CD4-positive, CD25-positive, alpha-beta regulatory T cell (primary cell): ENCODE measurements around the gene FAM221A. TPM values are rescaled to one million over a fixed set of nuclear protein-coding genes. Genes with fewer than 3 reads are reported as not detected.
A peak's percentile ranks its signal among the peaks of the same experiment; 100 is the strongest.

ENCODE experiments used
- ATAC-seq, 2 donors: fragments of 150-1000 bp; cut with Tn5 transposase; one replicate each; pipeline ENCODE4 v1.10.0; 2021; ENCODE audit warnings: low read depth in 2 of 2, moderate number of reproducible peaks in 2 of 2, moderate library complexity in 1 of 2
- DNase-seq, 3 donors: peaks; one replicate each; pipeline versions ENCODE4 v3.0.0 to v3.0.0-alpha.2; 2012 to 2022; ENCODE audit warnings: mixed read lengths in 1 of 3
- H3K27ac ChIP-seq: one replicate; pipeline ENCODE4 v1.7.0; 2013; ENCODE audit warnings: mild to moderate bottlenecking, low read length; ENCODE audit not compliant: insufficient read depth, poor library complexity, severe bottlenecking
- H3K27me3 ChIP-seq: one replicate; pipeline ENCODE4 v1.7.0; 2013; ENCODE audit warnings: low read length; ENCODE audit not compliant: control insufficient read depth, insufficient read depth
- H3K36me3 ChIP-seq: one replicate; pipeline ENCODE4 v1.7.0; 2013; ENCODE audit warnings: mild to moderate bottlenecking, low read length, moderate library complexity; ENCODE audit not compliant: control insufficient read depth, insufficient read depth
- H3K4me1 ChIP-seq: 2 replicates; pipeline ENCODE4 v1.7.0; 2013; ENCODE audit warnings: mild to moderate bottlenecking, low read length; ENCODE audit not compliant: insufficient read depth, control insufficient read depth, poor library complexity, severe bottlenecking
- H3K4me3 ChIP-seq: one replicate; pipeline ENCODE4 v1.7.0; 2013; ENCODE audit warnings: low read depth, mild to moderate bottlenecking, low read length, moderate library complexity
- H3K9me3 ChIP-seq, 2 experiments: 1 replicate in 1 of 2; 2 replicates in 1 of 2; pipeline ENCODE4 v1.7.0; 2013; ENCODE audit warnings: low read length in 2 of 2, mild to moderate bottlenecking in 1 of 2, moderate library complexity in 1 of 2; ENCODE audit not compliant: control insufficient read depth in 2 of 2
- H3K27ac Mint-ChIP-seq, 3 donors: one replicate each; pipeline ENCODE4 v1.8.0; 2020 to 2022; ENCODE audit warnings: mild to moderate bottlenecking in 3 of 3, mixed read lengths in 3 of 3, moderate library complexity in 2 of 3
- H3K27me3 Mint-ChIP-seq: one replicate; pipeline ENCODE4 v1.8.0; 2022; ENCODE audit warnings: mild to moderate bottlenecking, mixed read lengths
- H3K36me3 Mint-ChIP-seq: one replicate; pipeline ENCODE4 v1.8.0; 2020; ENCODE audit warnings: mixed read lengths
- H3K4me1 Mint-ChIP-seq, 4 donors: one replicate each; pipeline ENCODE4 v1.8.0; 2020 to 2022; ENCODE audit warnings: mixed read lengths in 4 of 4, mild to moderate bottlenecking in 1 of 4
- H3K4me3 Mint-ChIP-seq, 4 donors: one replicate each; pipeline ENCODE4 v1.8.0; 2020 to 2022; ENCODE audit warnings: mild to moderate bottlenecking in 4 of 4, mixed read lengths in 4 of 4, moderate library complexity in 3 of 4
- H3K9me3 Mint-ChIP-seq, 7 donors: one replicate each; pipeline ENCODE4 v1.8.0; 2020 to 2022; ENCODE audit warnings: mixed read lengths in 7 of 7, mild to moderate bottlenecking in 3 of 7, moderate library complexity in 2 of 7
- polyA plus RNA-seq, 4 donors: library from polyadenylated mRNA; unstranded; fragments of 300-500 nt; fragmentation: Illumina TruSeq; gene quantifications; one replicate each; pipeline ENCODE4 v1.2.3, GENCODE V29; 2021
- total RNA-seq: library from RNA; stranded (reverse); gene quantifications from one replicate; pipeline ENCODE4 v1.2.3, GENCODE V29; 2022

Gene FAM221A
- total and polyA plus RNA-seq, 5 donors from 2014 or later: 3.1 to 9.0 (median 4.8) TPM

GRCh38 chr7:23709081-23709750, 29.2 kb downstream of the FAM221A start:
- Histone ChIP-seq H3K27me3 (no peaks in the 10 kb centered on the region), H3K9me3 (peaks cover 7 to 15% of the 10 kb centered on the region in 2 experiments), H3K4me3 (no peak overlapping the region), H3K4me1 (no peaks in the 10 kb centered on the region), H3K27ac (no peak overlapping the region), H3K36me3 (peaks cover 15% of the 10 kb centered on the region)
- Mint-ChIP-seq H3K9me3 (peaks cover 0 to 17% (median 8%) of the 10 kb centered on the region in 7 donors), H3K36me3 (peaks cover 23% of the 10 kb centered on the region), H3K27me3 (peaks cover 4% of the 10 kb centered on the region), H3K27ac (no peak overlapping the region), H3K4me1 (peaks cover 0 to 4% (median under 1%) of the 10 kb centered on the region in 4 donors), H3K4me3 (no peak overlapping the region)
- DNase-seq: no peak
- ATAC-seq: no peak

GRCh38 chr7:23710000-23710399, 30.0 kb downstream of the FAM221A start, which contains the start of gene STK31:
TSS of gene STK31 (plus strand) at chr7:23710219. CDS start at chr7:23710286, 67 bp downstream.
- no peaks in the 10 kb centered on the region for H3K27me3 ChIP-seq
- H3K4me3 ChIP-seq: no peak within 1 kb of the TSS
- no peak within 1 kb of the TSS for H3K27ac ChIP-seq
- H3K4me1 ChIP-seq: no peaks in the 10 kb centered on the region
- Mint-ChIP-seq H3K36me3 (peaks cover 16% of the 10 kb centered on the region), H3K4me1 (peaks cover 0 to 4% (median under 1%) of the 10 kb centered on the region in 4 donors), H3K4me3 (no peak within 1 kb of the TSS), H3K27ac (no peak within 1 kb of the TSS), H3K9me3 (peaks cover 0 to 12% (median 5%) of the 10 kb centered on the region in 7 donors), H3K27me3 (peaks cover 4% of the 10 kb centered on the region)
- H3K36me3 ChIP-seq: peaks cover 10% of the 10 kb centered on the region
- no peak for DNase-seq
- no peak for ATAC-seq
- H3K9me3 ChIP-seq: peaks cover 7 to 14% of the 10 kb centered on the region in 2 experiments

GRCh38 chr7:23712368-23713284, 32.6 kb downstream of the FAM221A start:
- no peaks in the 10 kb centered on the region for H3K36me3 Mint-ChIP-seq
- H3K27ac Mint-ChIP-seq: no peak overlapping the region
- H3K4me3 Mint-ChIP-seq: no peak overlapping the region
- Histone ChIP-seq H3K4me3 (no peak overlapping the region), H3K36me3 (no peaks in the 10 kb centered on the region), H3K27ac (no peak overlapping the region), H3K27me3 (no peaks in the 10 kb centered on the region), H3K9me3 (no peaks in the 10 kb centered on the region), H3K4me1 (no peaks in the 10 kb centered on the region)
- peak in 2 of 3 donors; percentile 43 to 48 for DNase-seq
- peaks cover 0 to 4% (median under 1%) of the 10 kb centered on the region in 4 donors for H3K4me1 Mint-ChIP-seq
- H3K27me3 Mint-ChIP-seq: peaks cover 4% of the 10 kb centered on the region
- no peaks in the 10 kb centered on the region for H3K9me3 Mint-ChIP-seq
- no peak for ATAC-seq

GRCh38 chr7:23713285-23714149, 33.5 kb downstream of the FAM221A start:
- DNase-seq: no peak
- no peaks in the 10 kb centered on the region for H3K9me3 Mint-ChIP-seq
- ATAC-seq: no peak
- no peak overlapping the region for H3K4me3 Mint-ChIP-seq
- H3K27ac ChIP-seq: no peak overlapping the region
- H3K27me3 Mint-ChIP-seq: peaks cover 4% of the 10 kb centered on the region
- H3K27me3 ChIP-seq: no peaks in the 10 kb centered on the region
- H3K4me1 ChIP-seq: no peaks in the 10 kb centered on the region
- no peaks in the 10 kb centered on the region for H3K36me3 ChIP-seq
- no peak overlapping the region for H3K4me3 ChIP-seq
- H3K4me1 Mint-ChIP-seq: peaks cover 0 to 4% (median under 1%) of the 10 kb centered on the region in 4 donors
- no peak overlapping the region for H3K27ac Mint-ChIP-seq
- H3K9me3 ChIP-seq: no peaks in the 10 kb centered on the region
- H3K36me3 Mint-ChIP-seq: no peaks in the 10 kb centered on the region

GRCh38 chr7:23714150-23714464, 34.1 kb downstream of the FAM221A start:
- H3K4me1 ChIP-seq: no peaks in the 10 kb centered on the region
- no peaks in the 10 kb centered on the region for H3K27me3 ChIP-seq
- DNase-seq (no peak), ATAC-seq (no peak)
- H3K27ac Mint-ChIP-seq: no peak overlapping the region
- H3K4me1 Mint-ChIP-seq: peaks cover 0 to 4% (median under 1%) of the 10 kb centered on the region in 4 donors
- no peak overlapping the region for H3K4me3 ChIP-seq
- peaks cover 4% of the 10 kb centered on the region for H3K27me3 Mint-ChIP-seq
- no peaks in the 10 kb centered on the region for H3K36me3 ChIP-seq
- H3K9me3 Mint-ChIP-seq: no peaks in the 10 kb centered on the region
- H3K27ac ChIP-seq: no peak overlapping the region
- no peak overlapping the region for H3K4me3 Mint-ChIP-seq
- H3K9me3 ChIP-seq: no peaks in the 10 kb centered on the region
- H3K36me3 Mint-ChIP-seq: no peaks in the 10 kb centered on the region

- DNase-seq (no peak), ATAC-seq (no peak)
- no peaks in the 10 kb centered on the region for H3K36me3 ChIP-seq
- no peaks in the 10 kb centered on the region for H3K27me3 ChIP-seq
- H3K4me3 ChIP-seq: no peak overlapping the region
- no peaks in the 10 kb centered on the region for H3K9me3 ChIP-seq
- no peak overlapping the region for H3K27ac Mint-ChIP-seq
- peaks cover 4% of the 10 kb centered on the region for H3K27me3 Mint-ChIP-seq
- no peaks in the 10 kb centered on the region for H3K4me1 ChIP-seq
- H3K4me1 Mint-ChIP-seq: peaks cover 0 to 4% (median under 1%) of the 10 kb centered on the region in 4 donors
- H3K36me3 Mint-ChIP-seq: no peaks in the 10 kb centered on the region
- no peak overlapping the region for H3K27ac ChIP-seq
- H3K9me3 Mint-ChIP-seq: no peaks in the 10 kb centered on the region
- no peak overlapping the region for H3K4me3 Mint-ChIP-seq
Measured at GRCh38 chr7:23714579-23714978, 34.6 kb downstream of the FAM221A start.

- Mint-ChIP-seq H3K4me3 (no peak overlapping the region), H3K4me1 (peaks cover 0 to 4% (median under 1%) of the 10 kb centered on the region in 4 donors), H3K36me3 (no peaks in the 10 kb centered on the region), H3K27ac (no peak overlapping the region), H3K9me3 (no peaks in the 10 kb centered on the region), H3K27me3 (peaks cover 4% of the 10 kb centered on the region)
- no peak overlapping the region for H3K4me3 ChIP-seq
- no peaks in the 10 kb centered on the region for H3K4me1 ChIP-seq
- ATAC-seq (no peak), DNase-seq (no peak)
- H3K27me3 ChIP-seq: no peaks in the 10 kb centered on the region
- no peaks in the 10 kb centered on the region for H3K9me3 ChIP-seq
- no peaks in the 10 kb centered on the region for H3K36me3 ChIP-seq
- H3K27ac ChIP-seq: no peak overlapping the region
Measured at GRCh38 chr7:23715099-23715498, 35.1 kb downstream of the FAM221A start.
